SK-N-SH (cell line): ENCODE results near the gene ST3GAL6.

Experiments used
- CTCF ChIP-seq: fragments of 200-600 bp; sonication (generic); IDR thresholded peaks from 2 replicates; pipeline ENCODE4 v1.6.1; 2017; ENCODE audit warnings: antibody characterized with exemption, mild to moderate bottlenecking, moderate library complexity
- EP300 ChIP-seq, 2 experiments: IDR thresholded peaks; 2 replicates each; pipeline versions ENCODE4 v1.4.0 to v1.6.1; 2012; ENCODE audit warnings: borderline replicate concordance in 1 of 2, low read depth in 1 of 2, low read length in 1 of 2
- EZH2phosphoT487 ChIP-seq: fragments of 200-600 bp; sonication (generic); IDR thresholded peaks from 2 replicates; pipeline ENCODE4 v1.6.1; 2017; ENCODE audit warnings: low read depth, mixed run types, mild to moderate bottlenecking, antibody characterized with exemption, moderate library complexity, borderline replicate concordance
- FOXJ3 ChIP-seq: sonication (generic); formaldehyde crosslinking; IDR thresholded peaks from 2 replicates; pipeline ENCODE4 v1.5.1; 2020; ENCODE audit warnings: mild to moderate bottlenecking, missing genetic modification reagents
- FOXM1 ChIP-seq: IDR thresholded peaks from 2 replicates; pipeline ENCODE4 v1.4.0; 2012; ENCODE audit warnings: low read depth, mild to moderate bottlenecking
- GABPA ChIP-seq: IDR thresholded peaks from 2 replicates; pipeline ENCODE4 v1.4.0; 2012; ENCODE audit warnings: low read depth, mild to moderate bottlenecking
- NFIC ChIP-seq: IDR thresholded peaks from 2 replicates; pipeline ENCODE4 v1.4.0; 2012; ENCODE audit warnings: borderline replicate concordance
- POLR2AphosphoS5 ChIP-seq: IDR thresholded peaks from 2 replicates; pipeline ENCODE4 v1.6.1; 2012; ENCODE audit warnings: low read depth, low read length
- RAD21 ChIP-seq: IDR thresholded peaks from 2 replicates; pipeline ENCODE4 v1.6.1; 2012; ENCODE audit warnings: mild to moderate bottlenecking, low read length
- RFX5 ChIP-seq: IDR thresholded peaks from 2 replicates; pipeline ENCODE4 v1.6.1; 2012; ENCODE audit warnings: mild to moderate bottlenecking, improper control_type of control experiment, low read length
- YY1 ChIP-seq: IDR thresholded peaks from 2 replicates; pipeline ENCODE4 v1.4.0; 2012; ENCODE audit warnings: low read depth, mild to moderate bottlenecking
- TF ChIP-seq, protein P1 (sequence below): IDR thresholded peaks from 2 replicates; pipeline ENCODE4 v1.4.0; 2012; ENCODE audit warnings: low read depth
- TF ChIP-seq, protein P2 (sequence below): IDR thresholded peaks from 2 replicates; pipeline ENCODE4 v1.4.0; 2012; ENCODE audit warnings: low read depth, borderline replicate concordance

DNA sequence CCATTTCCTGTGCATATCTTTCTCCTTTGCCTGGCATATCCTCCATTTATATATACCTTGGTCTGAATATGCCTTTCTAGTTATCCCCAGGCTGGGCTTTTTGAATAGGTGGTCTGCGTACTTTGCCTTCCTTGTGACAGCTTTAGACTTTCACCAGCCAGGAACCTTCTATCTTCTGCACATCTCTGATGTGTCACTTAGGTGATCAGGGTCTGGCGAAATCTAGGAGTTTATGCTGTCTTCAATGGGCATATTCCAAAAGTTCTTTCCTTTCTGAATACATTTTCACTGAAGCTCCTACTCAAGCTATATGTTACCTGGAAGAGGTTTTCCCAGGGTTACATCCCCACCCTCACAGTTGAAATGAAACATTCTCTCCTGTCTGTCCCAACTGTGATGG, 27.8 kb upstream of the ST3GAL6 start:
- no peak for TF ChIP-seq EZH2phosphoT487
- TF ChIP-seq FOXM1 = no peak
- TF ChIP-seq CTCF = no peak
- TF ChIP-seq RAD21 = no peak
- TF ChIP-seq, protein P1, sequence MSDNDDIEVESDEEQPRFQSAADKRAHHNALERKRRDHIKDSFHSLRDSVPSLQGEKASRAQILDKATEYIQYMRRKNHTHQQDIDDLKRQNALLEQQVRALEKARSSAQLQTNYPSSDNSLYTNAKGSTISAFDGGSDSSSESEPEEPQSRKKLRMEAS = no peak
- no peak for TF ChIP-seq EP300 (IDR thresholded peaks at IDR 0.05; ENCODE audit: borderline replicate concordance in 1 of 2, low read depth in 1 of 2, low read length in 1 of 2)
- TF ChIP-seq RFX5 = no peak
- TF ChIP-seq, protein P2, sequence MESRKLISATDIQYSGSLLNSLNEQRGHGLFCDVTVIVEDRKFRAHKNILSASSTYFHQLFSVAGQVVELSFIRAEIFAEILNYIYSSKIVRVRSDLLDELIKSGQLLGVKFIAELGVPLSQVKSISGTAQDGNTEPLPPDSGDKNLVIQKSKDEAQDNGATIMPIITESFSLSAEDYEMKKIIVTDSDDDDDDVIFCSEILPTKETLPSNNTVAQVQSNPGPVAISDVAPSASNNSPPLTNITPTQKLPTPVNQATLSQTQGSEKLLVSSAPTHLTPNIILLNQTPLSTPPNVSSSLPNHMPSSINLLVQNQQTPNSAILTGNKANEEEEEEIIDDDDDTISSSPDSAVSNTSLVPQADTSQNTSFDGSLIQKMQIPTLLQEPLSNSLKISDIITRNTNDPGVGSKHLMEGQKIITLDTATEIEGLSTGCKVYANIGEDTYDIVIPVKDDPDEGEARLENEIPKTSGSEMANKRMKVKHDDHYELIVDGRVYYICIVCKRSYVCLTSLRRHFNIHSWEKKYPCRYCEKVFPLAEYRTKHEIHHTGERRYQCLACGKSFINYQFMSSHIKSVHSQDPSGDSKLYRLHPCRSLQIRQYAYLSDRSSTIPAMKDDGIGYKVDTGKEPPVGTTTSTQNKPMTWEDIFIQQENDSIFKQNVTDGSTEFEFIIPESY = no peak
- TF ChIP-seq YY1 = no peak
- no peak for TF ChIP-seq GABPA
- no peak for TF ChIP-seq FOXJ3 (CRISPR knock-in tag)
- no peak for TF ChIP-seq POLR2AphosphoS5
- no peak for TF ChIP-seq NFIC
